ENCODE results near the gene BHLHE23. TPM values are rescaled to one million over a fixed set of nuclear protein-coding genes. Genes with fewer than 3 reads are reported as not detected.

The BHLHE23 gene
- polyA plus RNA-seq, 1 of the 3 experiments (the other 2 are of a cell fraction), result not detected

- DNase-seq, result no peak
- TF ChIP-seq ZBTB33 (IDR thresholded peaks at IDR 0.05; ENCODE audit: borderline replicate concordance, low read depth) (no peak), FOXM1 (IDR thresholded peaks at IDR 0.05; ENCODE audit: low read depth) (no peak), MXI1 (IDR thresholded peaks at IDR 0.05; ENCODE audit: low read depth, low read length) (no peak), NFIC (IDR thresholded peaks at IDR 0.05; ENCODE audit: borderline replicate concordance) (no peak), GABPA (IDR thresholded peaks at IDR 0.05; ENCODE audit: low read depth) (peak; percentile 55; the same call in 1 of the 2 replicates), RCOR1 (IDR thresholded peaks at IDR 0.05; ENCODE audit: low read length) (no peak), TAF1 (IDR thresholded peaks at IDR 0.05; ENCODE audit: borderline replicate concordance, low read depth, low read length) (no peak), EP300 (IDR thresholded peaks at IDR 0.05; ENCODE audit: borderline replicate concordance in 1 of 2, low read depth in 1 of 2, low read length in 1 of 2) (no peak)
- Histone ChIP-seq H3K4me3 (ENCODE audit: low read depth in 2 of 2, low read length in 1 of 2) (no peak overlapping the region), H3K4me2 (no peak overlapping the region), H3F3A (replicated peaks; ENCODE audit: insufficient read depth) (no peaks in the 10 kb centered on the region), H3K27ac (ENCODE audit: low read depth in 2 of 2, low read length in 1 of 2) (no peak overlapping the region), H3K27me3 (ENCODE audit: insufficient read depth) (peaks cover 36% of the 10 kb centered on the region; the same call in 1 of the 2 replicates), H3K36me3 (replicated peaks in 1 of 2; ENCODE audit: control insufficient read depth in 1 of 2, insufficient read depth in 2 of 2, low read length in 1 of 2) (no peaks in the 10 kb centered on the region), H2AFZ (ENCODE audit: low read depth) (no peak overlapping the region), H4K20me1 (ENCODE audit: insufficient read depth) (no peaks in the 10 kb centered on the region), H3K9me2 (no peaks in the 10 kb centered on the region), H3K9ac (no peak overlapping the region), H3K4me1 (ENCODE audit: control insufficient read depth in 1 of 2, insufficient read depth in 2 of 2, low read depth in 1 of 2, low read length in 1 of 2) (no peaks in the 10 kb centered on the region), H3K79me2 (ENCODE audit: insufficient read depth) (no peaks in the 10 kb centered on the region), H3K9me3 (no peaks in the 10 kb centered on the region)
- CTCF ChIA-PET, result no interaction called here
- POLR2A ChIA-PET, result no interaction called here
- 26% methylated on average over 20 of the region's 26 CpGs for WGBS (ENCODE audit: low lambda C conversion rate)
Measured at GRCh38 chr20:63037669-63038268, 31.0 kb upstream of the BHLHE23 start.

GRCh38 chr20:63036291-63036690, 29.5 kb upstream of the BHLHE23 start:
- Histone ChIP-seq H3K9ac (no peak overlapping the region), H3K27ac (ENCODE audit: low read depth in 2 of 2, low read length in 1 of 2) (no peak overlapping the region), H3K79me2 (ENCODE audit: insufficient read depth) (no peaks in the 10 kb centered on the region), H3K4me2 (no peak overlapping the region), H3K36me3 (replicated peaks in 1 of 2; ENCODE audit: control insufficient read depth in 1 of 2, insufficient read depth in 2 of 2, low read length in 1 of 2) (no peaks in the 10 kb centered on the region), H4K20me1 (ENCODE audit: insufficient read depth) (no peaks in the 10 kb centered on the region), H3K9me2 (no peaks in the 10 kb centered on the region), H2AFZ (ENCODE audit: low read depth) (no peak overlapping the region), H3K4me3 (ENCODE audit: low read depth in 2 of 2, low read length in 1 of 2) (no peak overlapping the region), H3F3A (replicated peaks; ENCODE audit: insufficient read depth) (no peaks in the 10 kb centered on the region), H3K27me3 (ENCODE audit: insufficient read depth) (peaks cover 36% of the 10 kb centered on the region; the same call in 1 of the 2 replicates), H3K9me3 (no peaks in the 10 kb centered on the region), H3K4me1 (ENCODE audit: control insufficient read depth in 1 of 2, insufficient read depth in 2 of 2, low read depth in 1 of 2, low read length in 1 of 2) (no peaks in the 10 kb centered on the region)
- WGBS (ENCODE audit: low lambda C conversion rate), result 32% methylated on average over 14 of the region's 19 CpGs
- DNase-seq, result no peak
- ChIA-PET CTCF (interaction anchor here (1.2 kb wide), 1 partner anchor 20 kb away, joined by 7 read pairs; no protein-coding TSS in a partner anchor), POLR2A (no interaction called here)
- TF ChIP-seq FOXM1 (IDR thresholded peaks at IDR 0.05; ENCODE audit: low read depth) (no peak), RAD21 (IDR thresholded peaks at IDR 0.05; ENCODE audit: low read length) (no peak), SMC3 (IDR thresholded peaks at IDR 0.05; ENCODE audit: low read depth, low read length) (no peak), ELF1 (IDR thresholded peaks at IDR 0.05) (no peak), RCOR1 (IDR thresholded peaks at IDR 0.05; ENCODE audit: low read length) (no peak), SIN3A (IDR thresholded peaks at IDR 0.05; ENCODE audit: borderline replicate concordance, low read depth, low read length) (no peak), TAF1 (IDR thresholded peaks at IDR 0.05; ENCODE audit: borderline replicate concordance, low read depth, low read length) (no peak), USF2 (IDR thresholded peaks at IDR 0.05; ENCODE audit: borderline replicate concordance, low read depth, low read length) (no peak), NFIC (IDR thresholded peaks at IDR 0.05; ENCODE audit: borderline replicate concordance) (no peak), MAX (IDR thresholded peaks at IDR 0.05; ENCODE audit: low read depth) (no peak), RXRA (IDR thresholded peaks at IDR 0.05; ENCODE audit: borderline replicate concordance, low read depth) (no peak), GATA2 (CRISPR knock-in tag; IDR thresholded peaks at IDR 0.05) (no peak), FOSL2 (IDR thresholded peaks at IDR 0.05; ENCODE audit: borderline replicate concordance, low read depth) (no peak), RFX5 (IDR thresholded peaks at IDR 0.05; ENCODE audit: low read length) (no peak), JUND (IDR thresholded peaks at IDR 0.05) (no peak), GABPA (IDR thresholded peaks at IDR 0.05; ENCODE audit: low read depth) (no peak), NRF1 (IDR thresholded peaks at IDR 0.05; ENCODE audit: low read depth, low read length) (no peak), CTCF (IDR thresholded peaks at IDR 0.05) (no peak), TCF12 (IDR thresholded peaks at IDR 0.05) (no peak)

All from SK-N-SH (cell line).